GM12873 (cell line): Measurements from ENCODE around the gene ABCC12.

Source experiments
- TF ChIP-seq, protein P1 (sequence below): IDR thresholded peaks from 2 replicates; pipeline ENCODE4 v1.5.1; 2012; ENCODE audit warnings: low read depth, mild to moderate bottlenecking, moderate library complexity, low read length, control low read depth; ENCODE audit not compliant: insufficient read depth; ENCODE audit errors: missing control alignments

The ABCC12 gene

DNA sequence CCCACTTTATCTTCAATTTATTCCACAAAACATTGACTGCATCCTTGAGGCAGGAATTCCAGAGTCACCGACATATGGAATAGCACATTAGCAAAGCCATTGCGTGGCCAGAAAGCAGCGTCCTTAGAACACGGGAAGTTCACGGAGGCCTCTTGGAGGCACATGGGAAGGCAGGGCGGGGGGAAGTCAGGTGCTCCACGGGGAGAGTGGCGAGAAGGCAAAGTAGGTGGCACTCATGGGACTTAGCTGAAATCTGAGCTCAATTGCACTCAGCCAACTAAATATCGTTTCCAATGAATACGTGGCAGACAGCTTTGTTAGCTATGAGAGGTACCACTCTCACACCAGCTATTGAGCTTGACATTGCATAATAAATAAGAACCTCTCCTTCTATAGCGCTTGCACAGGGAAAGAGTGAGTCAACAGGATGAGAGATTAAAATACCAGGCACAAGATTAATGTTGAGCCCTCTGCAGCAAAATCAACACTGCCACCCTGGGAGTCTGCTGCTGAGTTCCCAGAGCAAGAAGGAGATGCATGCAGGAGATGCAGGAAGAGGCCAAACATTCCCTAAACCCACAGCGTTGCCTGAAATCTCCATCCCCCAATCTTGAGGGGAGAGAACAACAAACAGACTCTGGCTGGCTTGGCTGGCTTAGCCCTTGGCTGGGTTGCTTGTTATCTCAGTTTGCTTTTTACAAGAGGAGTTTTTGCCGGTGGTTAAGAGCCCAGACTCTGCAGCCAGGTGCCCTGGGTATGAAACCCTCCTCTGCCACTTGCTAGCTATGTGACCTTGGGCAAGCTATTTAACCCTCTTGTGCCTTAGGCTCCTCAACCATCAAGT, 28.8 kb downstream of the ABCC12 start:
- TF ChIP-seq, protein P1, sequence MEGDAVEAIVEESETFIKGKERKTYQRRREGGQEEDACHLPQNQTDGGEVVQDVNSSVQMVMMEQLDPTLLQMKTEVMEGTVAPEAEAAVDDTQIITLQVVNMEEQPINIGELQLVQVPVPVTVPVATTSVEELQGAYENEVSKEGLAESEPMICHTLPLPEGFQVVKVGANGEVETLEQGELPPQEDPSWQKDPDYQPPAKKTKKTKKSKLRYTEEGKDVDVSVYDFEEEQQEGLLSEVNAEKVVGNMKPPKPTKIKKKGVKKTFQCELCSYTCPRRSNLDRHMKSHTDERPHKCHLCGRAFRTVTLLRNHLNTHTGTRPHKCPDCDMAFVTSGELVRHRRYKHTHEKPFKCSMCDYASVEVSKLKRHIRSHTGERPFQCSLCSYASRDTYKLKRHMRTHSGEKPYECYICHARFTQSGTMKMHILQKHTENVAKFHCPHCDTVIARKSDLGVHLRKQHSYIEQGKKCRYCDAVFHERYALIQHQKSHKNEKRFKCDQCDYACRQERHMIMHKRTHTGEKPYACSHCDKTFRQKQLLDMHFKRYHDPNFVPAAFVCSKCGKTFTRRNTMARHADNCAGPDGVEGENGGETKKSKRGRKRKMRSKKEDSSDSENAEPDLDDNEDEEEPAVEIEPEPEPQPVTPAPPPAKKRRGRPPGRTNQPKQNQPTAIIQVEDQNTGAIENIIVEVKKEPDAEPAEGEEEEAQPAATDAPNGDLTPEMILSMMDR: no peak

DNA sequence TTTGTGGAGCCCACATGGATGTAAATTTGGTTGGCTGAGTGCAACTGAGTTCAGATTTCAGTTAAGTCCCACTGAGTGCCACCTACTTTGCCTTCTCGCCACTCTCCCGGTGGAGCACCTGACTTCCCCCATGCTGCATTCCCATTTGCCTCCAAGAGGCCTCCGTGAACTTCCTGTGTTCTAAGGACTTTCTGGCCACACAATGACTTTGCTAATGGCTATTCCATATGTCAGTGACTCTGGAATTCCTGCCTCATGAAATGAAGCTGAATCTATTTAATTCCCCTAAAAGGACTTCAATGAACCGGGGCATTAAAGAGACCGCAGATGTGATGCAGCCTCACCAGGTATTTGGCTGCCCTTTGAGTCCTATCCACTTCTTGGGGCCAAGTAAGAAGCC, 29.9 kb downstream of the ABCC12 start:
- TF ChIP-seq, protein P1: no peak

DNA sequence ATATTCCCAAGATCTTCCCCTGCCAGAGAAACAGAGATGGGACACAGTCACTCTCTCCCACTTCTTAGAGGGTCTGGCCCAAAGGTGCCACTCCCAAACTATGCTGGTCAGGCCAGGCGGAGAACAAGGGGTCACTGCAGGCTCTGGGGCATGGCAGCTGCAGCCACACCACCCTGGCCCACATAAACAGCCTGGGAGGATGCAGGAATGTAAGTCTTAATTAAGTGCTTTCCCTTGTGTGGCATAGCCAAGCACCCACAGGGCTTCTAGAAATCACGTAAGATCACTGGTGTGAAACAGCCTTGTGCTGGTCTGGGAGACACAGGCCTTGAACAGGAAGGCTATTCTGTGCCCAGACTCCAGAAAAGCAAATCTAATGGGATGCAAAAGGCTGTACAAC, 31.5 kb downstream of the ABCC12 start:
- TF ChIP-seq, protein P1: no peak

DNA sequence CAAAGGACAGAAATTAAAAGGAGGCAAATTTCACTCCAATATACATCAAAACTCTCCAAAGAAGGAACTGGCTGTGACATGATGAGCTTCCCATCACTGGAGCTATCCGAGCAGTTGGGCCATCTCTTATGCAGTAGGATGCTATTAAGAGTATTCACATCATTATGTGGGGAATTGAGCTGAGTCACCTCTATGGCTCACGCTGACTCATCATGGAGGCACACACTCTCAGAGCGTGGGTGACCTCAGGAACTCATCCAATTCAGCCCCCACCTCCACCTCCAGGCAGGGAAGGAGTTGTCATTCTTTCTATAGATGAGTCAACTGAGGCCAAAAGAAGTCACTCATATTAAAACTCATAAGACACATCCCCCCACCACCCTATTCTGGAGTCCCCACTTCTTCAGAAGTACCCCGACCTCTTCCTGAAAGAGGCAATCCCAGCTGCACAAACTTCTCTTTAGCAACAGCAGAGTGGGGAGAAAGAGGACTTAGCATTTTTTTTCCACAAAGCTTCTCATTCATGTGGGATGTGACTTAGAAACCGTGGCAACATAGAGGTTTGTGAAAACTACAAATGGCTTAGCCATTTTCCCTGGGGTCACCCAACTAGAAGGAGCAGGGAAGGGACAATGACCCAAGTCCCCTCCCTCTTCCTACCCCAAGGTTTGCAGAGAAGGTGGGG, 32.5 kb downstream of the ABCC12 start:
- TF ChIP-seq, protein P1: no peak

DNA sequence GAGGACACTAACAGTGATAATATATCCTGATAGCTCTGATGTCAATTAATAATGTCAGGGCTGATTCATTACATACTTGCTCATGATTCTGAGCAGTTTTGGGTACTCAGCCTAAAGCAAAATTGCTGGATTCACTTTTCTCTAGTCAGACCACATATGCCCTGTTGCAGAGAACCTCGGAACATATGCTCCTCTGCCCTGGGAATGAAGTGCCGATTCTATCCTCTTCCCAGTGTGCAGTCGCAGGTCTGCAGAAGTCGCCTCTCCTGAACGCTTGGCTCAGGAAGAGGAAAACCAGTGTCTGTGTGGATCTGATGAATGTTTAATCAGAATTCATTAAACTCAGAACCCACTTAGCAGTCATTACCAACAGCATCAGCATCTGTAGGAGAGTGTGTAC, 34.5 kb downstream of the ABCC12 start:
- TF ChIP-seq, protein P1: no peak

DNA sequence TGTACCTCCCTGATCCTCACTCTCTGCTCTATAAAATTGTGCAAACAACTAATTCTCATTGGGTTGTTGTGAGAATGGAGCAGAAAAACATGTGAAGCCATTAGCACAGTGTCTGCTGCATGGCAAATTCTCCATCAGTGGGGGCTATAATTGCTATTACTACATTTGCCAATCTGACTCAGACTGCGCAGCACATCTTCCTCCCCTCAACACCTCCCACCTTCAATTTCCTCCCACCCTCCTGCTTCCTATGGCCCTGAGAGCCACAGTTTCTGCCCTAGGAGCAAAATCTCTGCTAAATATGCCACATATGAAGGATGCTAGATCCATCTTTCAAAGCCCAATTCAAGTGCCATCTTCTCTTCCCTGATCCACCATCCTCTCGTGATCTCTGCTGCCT, 37.0 kb downstream of the ABCC12 start:
- TF ChIP-seq, protein P1: no peak
